ENCODE data around the gene RAE1.

RAE1 gene, protein sequence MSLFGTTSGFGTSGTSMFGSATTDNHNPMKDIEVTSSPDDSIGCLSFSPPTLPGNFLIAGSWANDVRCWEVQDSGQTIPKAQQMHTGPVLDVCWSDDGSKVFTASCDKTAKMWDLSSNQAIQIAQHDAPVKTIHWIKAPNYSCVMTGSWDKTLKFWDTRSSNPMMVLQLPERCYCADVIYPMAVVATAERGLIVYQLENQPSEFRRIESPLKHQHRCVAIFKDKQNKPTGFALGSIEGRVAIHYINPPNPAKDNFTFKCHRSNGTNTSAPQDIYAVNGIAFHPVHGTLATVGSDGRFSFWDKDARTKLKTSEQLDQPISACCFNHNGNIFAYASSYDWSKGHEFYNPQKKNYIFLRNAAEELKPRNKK

DNA sequence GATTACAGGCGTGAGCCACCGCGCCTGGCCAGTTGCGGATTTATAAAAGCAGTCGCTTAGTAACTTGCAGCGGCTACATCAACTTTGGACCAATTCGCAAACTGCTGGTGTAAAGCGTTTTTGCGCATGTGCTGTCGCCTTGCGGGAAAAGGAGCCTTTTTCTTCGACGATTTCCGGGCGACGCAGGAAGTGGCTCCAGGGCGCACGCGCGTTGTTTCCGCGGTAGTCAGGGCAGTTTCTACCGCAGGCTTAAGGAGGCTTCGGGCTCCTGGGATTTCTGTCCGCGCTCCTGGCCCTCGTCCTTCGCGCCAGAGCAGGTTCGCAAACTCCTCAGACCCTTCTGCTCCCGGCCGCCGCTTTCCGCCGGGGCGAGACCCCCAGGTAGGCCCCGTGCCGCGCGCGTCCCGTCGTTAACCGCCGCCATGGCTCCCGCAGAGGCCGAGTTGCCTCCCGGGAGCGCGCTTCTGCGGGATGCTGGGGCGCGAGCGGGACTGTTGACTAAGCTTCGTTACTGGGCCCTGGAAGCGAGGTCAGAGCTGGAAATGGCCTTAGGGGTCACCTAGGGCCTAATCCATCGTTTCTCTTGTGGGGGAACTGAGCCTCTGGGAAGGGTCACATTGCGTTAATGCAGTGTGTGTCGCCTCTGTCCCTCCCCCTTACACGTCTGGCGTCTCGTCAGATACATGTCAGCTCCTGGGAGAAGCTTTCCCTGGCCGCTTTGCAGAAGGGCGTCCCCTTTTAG, at the start of gene RAE1:
Gene RAE1, plus strand, starts transcription at position 214 of the 742 bp plus-strand sequence. CDS start 2,784 bp downstream, outside the sequence.
- peak; percentile 85 for DNase-seq (ENCODE audit: low read depth)

DNA sequence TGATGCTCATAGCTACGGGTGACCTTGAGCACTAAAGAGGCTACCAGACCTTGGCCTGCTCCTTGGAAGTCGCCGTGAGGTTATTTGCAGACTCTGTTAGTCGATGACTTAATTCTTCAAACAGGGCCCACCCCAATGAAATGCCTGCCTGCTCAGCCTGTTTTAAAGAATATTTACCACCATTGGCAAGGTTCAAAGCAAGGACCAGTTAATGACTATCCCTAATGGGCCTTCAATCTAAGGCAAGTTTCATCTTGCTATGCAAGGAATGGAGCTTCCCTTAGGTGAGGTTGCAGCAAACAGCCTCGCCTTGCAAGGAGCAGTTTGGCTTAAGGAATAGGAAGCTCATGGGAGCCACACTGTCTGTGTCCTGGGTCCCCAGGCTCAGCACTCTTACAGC, 44.3 kb upstream of the RAE1 start:
- no peak for DNase-seq (ENCODE audit: low read depth)

DNA sequence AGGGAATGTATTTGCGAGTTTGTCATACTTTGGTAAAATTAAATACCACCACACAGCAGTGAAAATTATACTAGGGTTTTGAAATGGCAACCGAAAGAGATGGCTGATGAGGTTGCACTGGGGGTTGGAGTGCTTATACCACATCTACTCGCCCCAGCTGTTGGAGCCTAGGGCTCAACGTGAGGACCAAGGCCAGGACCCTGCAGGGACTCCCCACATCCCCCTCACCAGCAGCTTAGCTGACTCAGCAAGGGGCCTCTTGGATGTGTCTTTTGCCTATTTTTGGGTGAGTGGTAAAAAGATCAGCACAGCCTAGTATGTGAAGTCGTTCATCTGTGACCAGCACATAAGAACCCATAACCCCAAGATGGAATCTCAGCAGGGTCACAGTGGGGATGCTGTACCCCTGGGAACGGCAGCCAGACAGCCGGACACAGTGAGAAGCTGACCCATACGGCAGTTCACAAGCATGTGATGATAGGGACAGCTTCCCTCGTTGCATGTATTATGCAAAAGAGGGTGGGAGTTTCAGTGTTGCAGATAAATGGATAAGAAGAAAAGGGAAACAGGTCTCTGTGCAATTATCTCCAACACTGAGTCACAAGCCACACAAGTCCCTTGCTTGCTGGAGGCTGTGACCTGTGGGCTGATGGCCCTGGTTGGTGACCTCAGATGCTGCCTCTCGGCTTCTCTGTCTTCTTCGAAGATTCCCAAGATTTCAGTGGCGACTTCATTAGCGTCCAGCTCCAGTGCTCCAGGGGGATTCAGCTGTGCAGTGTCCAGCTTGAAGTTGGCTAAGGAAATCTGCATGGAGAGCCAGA, 42.4 kb upstream of the RAE1 start:
- no peak for DNase-seq (ENCODE audit: low read depth)

DNA sequence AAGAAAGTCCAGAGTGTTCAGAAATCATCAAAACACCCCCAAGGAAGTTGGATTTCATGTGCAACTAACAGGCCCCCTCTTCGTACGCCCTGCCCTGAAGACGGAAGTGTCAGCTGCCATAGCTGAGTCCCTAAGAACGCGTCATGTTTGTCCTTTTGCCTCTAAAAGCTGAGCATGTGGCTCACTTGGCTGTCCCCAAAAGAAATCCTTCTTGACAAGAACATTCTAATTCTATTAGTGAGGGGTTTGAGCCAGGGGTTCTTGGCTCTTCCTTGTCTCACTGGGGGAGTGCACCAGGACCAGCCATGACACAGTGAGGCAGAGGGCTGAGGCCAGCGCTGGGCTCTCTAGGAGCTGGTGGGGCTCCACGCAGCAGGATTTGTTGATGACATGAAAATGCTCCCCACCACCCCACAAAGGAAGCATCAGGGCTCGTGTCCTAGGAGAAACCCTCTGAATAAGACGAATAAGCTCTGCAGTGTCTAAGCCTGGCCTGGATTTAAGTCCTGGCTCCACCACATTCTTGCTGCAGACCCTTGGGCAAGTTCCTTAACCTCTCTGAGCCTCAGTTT, 41.4 kb upstream of the RAE1 start:
- no peak for DNase-seq (ENCODE audit: low read depth)

DNA sequence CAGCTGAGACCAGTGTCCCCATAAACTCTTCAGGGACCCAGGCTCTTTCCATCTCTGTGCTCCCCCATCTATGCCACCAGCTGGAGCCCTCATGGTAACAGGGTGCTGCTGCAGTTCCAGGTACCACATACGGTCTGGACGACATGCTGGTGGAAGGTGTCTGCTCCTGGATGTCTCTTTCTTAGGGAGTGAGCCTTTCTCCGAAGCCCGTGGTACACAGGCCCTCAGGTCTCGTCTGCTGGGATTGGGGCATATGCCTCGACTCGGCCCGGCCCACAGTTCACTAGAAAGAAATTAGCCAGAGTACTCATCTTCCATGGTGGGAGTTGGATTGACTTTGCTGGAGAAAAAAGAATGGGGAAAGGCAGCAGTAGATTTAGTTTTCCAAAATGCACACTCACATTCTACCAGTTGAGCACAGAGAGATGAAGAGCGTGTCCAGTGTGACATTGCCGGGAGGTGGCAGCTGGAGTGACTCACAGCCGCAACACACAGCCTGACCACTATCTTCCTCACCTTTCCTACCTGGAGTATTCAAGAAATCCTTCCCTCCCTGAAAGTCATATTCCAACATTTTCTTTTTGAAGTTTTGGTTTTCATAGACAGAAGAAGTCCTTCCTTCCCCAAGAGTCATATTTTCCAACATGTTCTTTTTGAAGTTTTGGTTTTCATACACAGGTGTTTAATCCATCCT, 40.1 kb upstream of the RAE1 start:
- DNase-seq (ENCODE audit: low read depth): no peak

DNA sequence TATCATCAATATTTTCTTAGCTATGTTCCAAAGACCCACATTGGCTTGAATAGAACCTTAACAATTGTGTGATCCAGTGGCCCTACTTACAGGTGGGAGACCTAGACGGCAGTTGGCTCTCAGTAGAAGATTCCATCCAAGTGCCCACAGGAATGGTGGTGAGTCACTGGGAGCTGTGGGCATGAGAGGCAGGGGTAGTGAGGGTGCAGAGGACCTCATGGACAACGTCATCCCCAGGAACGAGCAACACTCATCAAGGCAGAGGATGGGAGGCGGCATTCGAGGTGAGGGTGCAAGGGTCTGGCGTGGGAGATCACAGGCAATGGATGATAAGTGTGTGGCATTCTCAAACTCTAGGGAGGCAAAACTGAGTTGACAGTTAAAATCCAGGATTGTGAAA, 38.9 kb upstream of the RAE1 start:
- no peak for DNase-seq (ENCODE audit: low read depth)

DNA sequence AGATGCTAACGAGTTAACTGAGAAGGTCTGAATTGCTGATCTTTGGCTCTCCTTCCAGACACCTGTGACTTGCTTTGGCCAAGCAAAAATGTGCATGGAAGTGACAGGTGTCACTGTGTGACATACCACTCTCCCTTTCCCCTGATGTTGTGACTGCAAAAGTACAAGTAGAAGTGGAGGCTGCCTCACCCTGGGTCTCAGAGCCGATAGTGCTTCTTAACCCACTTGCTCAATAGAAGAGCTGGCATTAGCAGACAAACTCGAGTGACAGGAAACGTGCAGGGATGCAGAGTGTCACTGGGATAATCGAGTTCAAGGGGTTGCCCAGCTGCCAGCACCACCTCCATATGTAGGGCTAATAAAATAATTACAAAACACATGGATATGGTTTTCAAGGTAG, 37.8 kb upstream of the RAE1 start:
- DNase-seq (ENCODE audit: low read depth): no peak

DNA sequence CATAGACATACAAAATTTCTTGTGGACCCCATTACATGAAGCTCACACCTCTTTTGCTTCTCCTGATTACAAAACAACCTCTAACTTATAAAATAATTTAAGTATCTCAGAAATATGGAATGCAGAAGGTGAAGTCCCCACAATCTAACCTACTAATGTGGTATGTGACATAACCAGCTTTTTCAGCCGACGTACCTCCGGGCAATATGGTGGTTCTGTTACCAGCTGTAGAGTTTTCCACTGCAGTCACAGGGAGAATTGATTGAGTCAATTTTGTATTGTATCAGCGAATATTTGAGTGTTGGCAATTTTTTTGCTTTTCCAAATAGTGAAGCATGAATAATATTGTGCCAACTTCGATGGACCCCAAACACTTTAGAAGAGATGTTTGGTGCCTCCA, 37.1 kb upstream of the RAE1 start:
- no peak for DNase-seq (ENCODE audit: low read depth)

DNA sequence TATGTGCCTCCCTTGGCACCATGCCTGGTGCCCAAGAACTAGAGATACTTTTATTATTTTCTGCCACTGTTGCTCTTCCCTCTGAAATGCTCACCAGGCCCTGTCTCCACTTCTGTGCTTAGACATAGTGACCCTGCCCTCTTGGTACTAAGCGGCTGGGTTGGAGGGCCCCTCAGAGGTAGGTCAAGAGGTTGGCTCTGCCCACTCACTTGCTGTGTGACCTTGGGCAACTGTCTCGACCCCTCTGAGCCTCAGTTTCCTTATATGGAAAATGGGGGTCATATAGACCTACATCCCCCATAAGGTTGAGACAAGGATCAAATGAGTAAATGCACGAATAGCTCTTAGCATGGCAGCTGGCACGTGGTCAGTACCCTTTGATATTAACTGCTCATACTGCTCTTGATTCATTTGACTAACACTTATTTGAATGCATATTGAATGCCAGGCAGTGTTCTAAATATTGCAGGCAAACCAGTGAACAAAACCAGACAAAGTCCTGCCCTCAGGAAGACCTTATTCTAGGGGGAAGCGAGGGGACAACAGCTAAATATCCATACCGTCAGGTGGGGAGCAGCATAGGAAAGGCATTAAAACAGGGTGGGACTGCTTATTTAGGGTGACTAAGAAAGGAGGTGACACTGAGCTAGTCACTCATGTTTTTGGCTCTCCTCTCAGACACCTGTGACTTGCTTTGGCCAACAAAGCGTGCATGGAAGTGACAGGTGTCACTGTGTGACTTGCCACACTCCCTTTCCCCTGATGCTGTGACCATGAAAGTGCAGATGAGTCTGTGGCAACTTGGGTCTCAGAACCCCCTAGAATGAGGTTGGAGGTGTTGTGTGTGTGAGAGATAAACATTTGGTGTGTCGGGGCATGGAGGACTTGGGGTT, 35.7 kb upstream of the RAE1 start:
- no peak for DNase-seq (ENCODE audit: low read depth)

DNA sequence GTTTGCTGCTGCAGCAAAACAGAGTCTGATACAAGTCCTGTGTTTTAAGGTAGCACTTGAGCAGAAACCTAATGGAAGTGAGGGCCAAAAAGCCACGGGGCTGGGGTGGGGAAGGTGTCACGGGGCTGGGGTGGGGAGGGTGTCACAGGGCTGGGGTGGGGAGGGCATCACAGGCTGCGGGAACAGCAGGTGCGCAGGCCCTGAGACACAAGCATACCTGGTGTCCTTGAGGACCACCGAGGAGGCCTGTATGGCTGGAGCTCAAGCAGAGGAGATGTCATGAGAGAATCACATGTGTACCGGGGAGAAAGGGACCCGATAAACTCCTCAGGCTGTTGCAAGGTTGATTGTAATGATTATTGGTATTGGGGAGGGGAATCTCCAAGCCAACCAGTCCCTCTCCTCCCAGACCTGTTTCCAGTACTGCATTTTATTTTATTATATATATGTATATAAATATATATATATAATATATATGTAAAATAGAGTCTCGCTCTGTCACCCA, 35.0 kb upstream of the RAE1 start:
- DNase-seq (ENCODE audit: low read depth): no peak

DNA sequence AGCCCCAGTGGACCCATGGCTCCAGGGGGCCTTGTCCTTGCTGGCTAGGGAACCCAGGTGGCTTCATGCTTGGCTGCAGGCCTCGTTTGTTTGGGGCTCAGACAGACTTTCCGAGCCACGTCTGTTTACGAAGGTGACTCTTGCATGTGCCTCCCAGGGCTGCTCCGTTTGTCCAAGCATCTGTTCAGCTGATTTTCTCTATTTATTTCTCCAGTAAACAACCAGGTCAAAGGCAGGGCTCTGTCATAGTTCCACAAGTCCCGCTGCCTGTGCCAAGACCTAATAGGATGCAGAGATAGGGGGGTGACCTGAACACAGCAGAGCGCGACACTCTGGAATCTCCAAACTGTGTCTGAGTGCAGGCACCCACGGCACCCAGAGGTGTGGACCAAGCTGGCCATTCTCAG, 34.3 kb upstream of the RAE1 start:
- no peak for DNase-seq (ENCODE audit: low read depth)

DNA sequence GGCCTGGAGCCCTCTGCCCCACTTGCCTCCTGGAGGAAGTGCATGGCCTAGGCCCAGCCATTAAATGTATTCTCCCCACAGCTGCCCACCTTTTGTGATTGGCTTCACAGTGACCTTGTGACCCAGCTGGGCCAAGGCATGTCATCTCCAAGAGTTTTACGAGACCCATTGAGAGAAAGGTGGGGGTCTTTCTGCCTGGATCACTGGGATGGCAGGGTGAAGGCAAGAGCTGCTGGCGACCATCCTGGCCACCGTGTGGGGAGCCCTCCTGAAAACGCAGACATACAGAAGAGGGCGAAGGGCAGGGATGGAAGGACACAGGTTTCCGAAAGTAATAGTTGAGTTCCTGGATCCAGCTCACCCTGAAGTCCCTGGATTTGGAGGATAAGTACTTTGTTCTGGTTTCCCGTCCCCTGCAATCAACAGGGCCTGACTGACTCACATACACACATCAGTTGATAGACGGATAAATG, 33.7 kb upstream of the RAE1 start:
- no peak for DNase-seq (ENCODE audit: low read depth)

DNA sequence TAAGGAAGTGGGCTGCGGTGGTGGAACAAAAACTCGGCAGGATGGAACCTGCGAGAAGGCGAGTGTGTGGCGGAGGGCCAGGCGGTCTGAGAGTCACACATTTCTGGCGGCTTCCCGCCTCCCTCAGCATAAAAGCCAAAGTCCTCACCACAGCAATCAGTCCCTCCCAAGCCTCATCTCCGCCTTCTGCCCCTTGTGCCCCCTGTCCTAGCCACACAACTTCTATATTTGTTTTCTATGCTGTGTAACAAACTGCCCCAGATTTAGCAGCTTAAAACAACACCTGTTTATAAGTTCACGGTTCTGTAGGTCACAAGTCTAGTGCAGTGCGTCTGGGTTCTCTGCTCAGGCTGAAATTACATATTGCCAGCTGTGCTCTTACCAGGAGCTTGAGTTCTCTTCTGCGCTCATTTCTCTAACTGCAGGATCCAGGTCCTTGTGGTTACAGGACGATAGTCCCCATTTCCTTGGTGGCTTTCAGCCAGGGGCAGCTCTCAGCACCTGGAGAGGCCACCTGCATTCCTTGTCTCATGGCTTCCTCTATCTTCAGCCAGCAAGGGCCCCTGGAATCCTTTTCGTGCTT, 33.2 kb upstream of the RAE1 start:
- DNase-seq (ENCODE audit: low read depth): no peak

DNA sequence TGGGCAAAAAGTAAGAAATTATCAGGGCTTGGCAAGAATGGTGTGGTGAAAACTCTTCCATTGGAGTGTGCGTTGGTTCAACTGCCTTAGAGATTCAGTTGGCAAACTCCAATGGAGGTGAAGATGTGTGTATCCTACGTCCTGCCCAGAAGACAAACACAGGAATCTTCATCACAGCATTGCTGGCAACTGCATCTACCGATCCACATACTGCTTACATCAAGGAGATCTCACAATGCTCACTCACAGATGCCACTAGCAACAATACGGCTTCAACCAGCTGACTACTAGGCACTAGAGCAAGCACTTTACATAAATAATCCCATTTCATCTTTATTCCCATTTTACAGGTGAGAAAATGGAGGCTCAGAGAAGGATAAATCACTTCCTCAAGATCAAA, 31.5 kb upstream of the RAE1 start:
- no peak for DNase-seq (ENCODE audit: low read depth)

DNA sequence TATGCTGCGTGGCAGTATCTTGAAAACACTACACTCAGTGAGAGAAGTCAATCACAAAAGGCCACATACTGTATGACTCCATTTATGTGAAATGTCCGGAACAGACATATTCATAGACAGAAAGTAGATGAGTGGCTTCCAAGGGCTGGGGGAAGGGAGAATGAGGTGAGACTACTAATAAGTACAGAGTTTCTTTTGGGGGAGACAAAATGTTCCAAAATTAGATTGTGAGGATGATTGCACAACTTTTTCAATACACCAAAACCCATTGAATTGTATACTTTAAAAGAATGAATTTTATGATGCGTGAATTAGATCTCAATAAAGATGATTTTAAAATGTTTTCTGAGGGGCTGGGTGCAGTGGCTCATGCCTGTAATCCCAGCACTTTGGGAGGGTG, 30.7 kb upstream of the RAE1 start:
- no peak for DNase-seq (ENCODE audit: low read depth)

DNA sequence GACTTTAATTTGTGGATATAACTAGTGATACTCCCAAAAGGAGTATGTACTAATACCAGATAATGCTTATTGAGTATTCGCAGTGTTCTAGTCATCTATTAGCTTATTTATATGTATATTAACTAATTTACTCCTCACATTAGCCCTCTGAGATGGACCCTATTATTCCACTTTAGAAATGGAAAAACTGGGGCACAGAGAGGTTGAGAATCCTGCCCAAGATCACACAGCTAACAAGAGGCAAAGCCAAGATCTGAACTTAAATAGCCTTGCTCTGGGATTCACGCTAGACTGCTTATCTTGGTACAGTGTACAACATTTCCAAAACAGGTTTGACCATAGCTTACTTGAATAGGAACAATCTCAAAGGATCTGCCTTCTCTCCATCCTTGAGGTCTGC, 29.9 kb upstream of the RAE1 start:
- no peak for DNase-seq (ENCODE audit: low read depth)

DNA sequence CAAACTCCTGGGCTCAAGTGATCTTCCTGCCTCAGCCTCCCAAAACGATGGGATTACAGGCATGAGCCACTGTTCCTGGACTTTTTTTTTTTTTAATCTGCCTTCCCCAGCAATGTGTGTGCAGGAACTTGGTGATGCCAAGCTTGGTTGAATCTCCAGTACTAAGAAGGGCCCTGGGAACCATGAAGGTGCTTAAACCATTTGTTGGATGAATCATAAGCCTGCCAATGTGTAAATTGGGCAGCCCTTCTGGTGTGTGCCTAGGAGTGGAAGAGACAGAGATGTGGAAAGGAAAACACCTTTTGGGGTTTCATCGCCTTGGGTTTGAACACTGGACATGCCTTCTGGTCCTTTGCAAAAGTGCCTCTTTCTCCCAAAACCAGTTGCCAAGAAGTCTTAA, 28.6 kb upstream of the RAE1 start:
- no peak for DNase-seq (ENCODE audit: low read depth)

DNA sequence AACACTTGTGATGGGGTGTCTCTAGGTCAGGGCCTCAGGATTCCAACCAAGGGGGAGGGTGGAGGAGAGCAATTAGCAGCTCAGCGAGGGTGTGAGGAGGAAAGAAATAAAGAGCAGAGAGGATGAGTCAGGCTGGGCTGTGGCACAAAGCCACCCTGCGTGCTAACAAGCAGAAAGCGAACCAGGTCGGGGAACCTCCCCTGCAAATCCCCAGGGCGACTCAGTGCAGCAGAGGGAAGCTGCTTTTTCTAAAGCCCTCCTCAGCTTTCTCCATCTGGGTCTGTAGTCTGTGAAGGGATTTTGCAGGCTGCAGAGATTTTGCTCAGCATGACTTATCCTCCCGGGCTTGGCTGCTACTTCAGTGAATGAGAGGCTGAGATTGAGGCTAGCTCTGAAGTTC, 28.0 kb upstream of the RAE1 start:
- DNase-seq (ENCODE audit: low read depth): no peak

DNA sequence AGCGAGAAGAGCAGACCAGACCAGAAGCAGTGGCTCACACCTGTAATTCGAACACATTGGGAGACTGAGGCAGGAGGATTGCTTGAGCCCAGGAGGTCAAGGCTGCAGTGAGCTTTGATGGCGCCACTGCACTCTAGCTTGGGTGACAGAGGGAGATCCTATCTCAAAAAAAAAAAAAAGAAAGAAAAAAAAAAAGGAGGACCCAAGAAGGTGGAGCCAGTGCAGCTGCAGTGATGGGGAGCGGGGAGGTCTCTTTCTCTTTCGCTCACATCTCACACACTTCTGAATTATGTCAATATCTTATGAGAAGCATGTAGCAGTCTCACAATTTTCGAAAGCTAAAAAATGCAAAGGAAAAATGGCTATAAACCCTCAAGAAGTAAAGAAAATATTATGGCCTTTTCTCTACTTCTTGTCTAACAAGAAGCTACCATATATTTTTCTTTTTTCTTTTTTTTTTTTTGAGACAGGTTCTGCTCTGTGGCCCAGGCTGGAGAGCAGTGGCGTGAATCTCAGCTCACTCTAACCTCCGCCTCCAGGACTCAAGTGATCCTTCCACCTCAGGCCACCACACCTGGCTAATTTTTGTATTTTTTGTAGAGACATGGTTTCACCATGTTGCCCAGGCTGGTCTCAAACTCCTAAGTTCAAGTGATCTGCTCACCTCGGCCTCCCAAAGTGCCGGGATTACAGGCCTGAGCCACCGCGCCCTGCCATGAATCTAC, 25.3 kb upstream of the RAE1 start:
- DNase-seq (ENCODE audit: low read depth): no peak
